K562 (cell line): ENCODE data around the gene RPL22. TPM values are rescaled to one million over a fixed set of nuclear protein-coding genes. Genes with fewer than 3 reads are reported as not detected.

Source experiments
- ATAC-seq: fragments of 200-7000 bp; cut with Tn5 transposase; 3 replicates; pipeline ENCODE4 v1.9.1; 2020; ENCODE audit warnings: moderate library complexity
- BruUV-seq: library from RNA; stranded (reverse); fragments of 400-500 nt; replicated peaks from 2 replicates; lab custom pipeline; 2021; lab: Mats Ljungman, UMichigan
- CTCF ChIA-PET: fragments of 300-600 bp; formaldehyde crosslinking; extraction: SDS; loops from one replicate; lab custom pipeline; 2021; ENCODE audit warnings: low intra/inter-chr PET ratio; lab: Yijun Ruan, JAX
- POLR2A ChIA-PET: fragments of 300-600, 350-650 bp; sonication (Branson Sonifier 250); formaldehyde crosslinking; extraction: SDS; loops from one replicate; lab custom pipeline; 2021; ENCODE audit warnings: antibody characterized with exemption, inconsistent platforms; lab: Yijun Ruan, JAX
- DNase-seq, 4 experiments: peaks; one replicate each; pipeline versions ENCODE4 v3.0.0 to v3.0.0-alpha.2; 2011 to 2018; ENCODE audit warnings: low spot score in 3 of 4, mixed read lengths in 3 of 4; ENCODE audit errors: extremely low read depth in 1 of 4
- FAIRE-seq: peaks from 2 replicates; lab custom pipeline; 2011; peaks lifted over from hg19 to GRCh38; lab: Jason Lieb, UNC
- H2AFZ ChIP-seq: 2 replicates; pipeline ENCODE4 v1.6.0; 2011; ENCODE audit warnings: low read depth, low read length, control low read depth, inconsistent platforms
- H3K27ac ChIP-seq: fragments of 200-600 bp; 3 replicates; pipeline ENCODE4 v1.8.0; 2011; ENCODE audit warnings: low read depth, mild to moderate bottlenecking, control low read depth, inconsistent platforms, low read length, moderate library complexity, mixed read lengths; ENCODE audit errors: extremely low read depth
- H3K27me3 ChIP-seq, 2 experiments: fragments of 300-600 bp in 1 of 2; 2 replicates in 1 of 2; 3 replicates in 1 of 2; pipeline versions ENCODE4 v1.6.0 to v1.8.0; 2011; ENCODE audit warnings: inconsistent platforms in 2 of 2, low read length in 2 of 2, mild to moderate bottlenecking in 1 of 2, mixed read lengths in 1 of 2, moderate library complexity in 1 of 2; ENCODE audit not compliant: control insufficient read depth in 2 of 2, insufficient read depth in 2 of 2
- H3K36me3 ChIP-seq: fragments of 300-600 bp; 3 replicates; pipeline ENCODE4 v1.8.0; 2011; ENCODE audit warnings: mild to moderate bottlenecking, low read length, inconsistent platforms; ENCODE audit not compliant: control insufficient read depth, insufficient read depth
- H3K4me1 ChIP-seq, 2 experiments: fragments of 200-600 bp in 1 of 2; replicated peaks in 1 of 2; 2 replicates in 1 of 2; 3 replicates in 1 of 2; pipeline versions ENCODE4 v1.5.1 to v1.8.0; 2011; ENCODE audit warnings: inconsistent platforms in 2 of 2, low read length in 2 of 2, mild to moderate bottlenecking in 1 of 2, mixed read lengths in 1 of 2, moderate library complexity in 1 of 2; ENCODE audit not compliant: control insufficient read depth in 2 of 2, insufficient read depth in 2 of 2
- H3K4me2 ChIP-seq: 2 replicates; pipeline ENCODE4 v1.6.1; 2011; ENCODE audit warnings: low read length, control low read depth, inconsistent platforms, mixed read lengths; ENCODE audit not compliant: insufficient read depth
- H3K4me3 ChIP-seq: fragments of 200-600 bp; sonication (generic), shearing (Covaris generic); 2 replicates; pipeline ENCODE4 v1.5.1; 2016; ENCODE audit warnings: control low read depth, inconsistent platforms
- H3K79me2 ChIP-seq: fragments of 200-600 bp; 3 replicates; pipeline ENCODE4 v1.8.0; 2011; ENCODE audit warnings: low read length, inconsistent platforms; ENCODE audit not compliant: control insufficient read depth, insufficient read depth
- H3K9ac ChIP-seq, 2 experiments: 2 replicates each; pipeline versions ENCODE4 v1.6.0 to v1.6.1; 2011; ENCODE audit warnings: low read depth in 2 of 2, low read length in 2 of 2, control low read depth in 1 of 2, inconsistent platforms in 1 of 2, mild to moderate bottlenecking in 1 of 2, mixed read lengths in 1 of 2; ENCODE audit not compliant: insufficient read depth in 1 of 2
- H3K9me1 ChIP-seq: one replicate; pipeline ENCODE4 v1.6.0; 2011; ENCODE audit warnings: inconsistent platforms, mild to moderate bottlenecking, low read length, moderate library complexity; ENCODE audit not compliant: control insufficient read depth, insufficient read depth
- H3K9me3 ChIP-seq: replicated peaks from 2 replicates; pipeline ENCODE4 v1.5.1; 2011; ENCODE audit warnings: low read depth, low read length, inconsistent platforms; ENCODE audit not compliant: control insufficient read depth, insufficient read depth
- H4K20me1 ChIP-seq: replicated peaks from 2 replicates; pipeline ENCODE4 v1.6.1; 2011; ENCODE audit warnings: low read length, inconsistent platforms, mixed read lengths; ENCODE audit not compliant: control insufficient read depth, insufficient read depth
- ELF1 ChIP-seq: fragments of 200-800 bp; sonication (Bioruptor generic); IDR thresholded peaks from 2 replicates; pipeline ENCODE4 v1.6.1; 2016; ENCODE audit warnings: missing genetic modification characterization, missing compliant biosample characterization
- HNRNPH1 ChIP-seq: fragments of 200-400 bp; formaldehyde crosslinking; optimal IDR thresholded peaks from 2 replicates; pipeline ENCODE3; 2017; ENCODE audit warnings: low read depth, mild to moderate bottlenecking, low read length, moderate library complexity
- ZBTB7A ChIP-seq: IDR thresholded peaks from 2 replicates; pipeline ENCODE4 v1.6.1; 2011; ENCODE audit warnings: low read depth, mild to moderate bottlenecking, low read length, moderate library complexity, borderline replicate concordance; ENCODE audit not compliant: control insufficient read depth
- ZNF395 ChIP-seq: fragments of 200-800 bp; sonication (Bioruptor generic); IDR thresholded peaks from 2 replicates; pipeline ENCODE4 v1.6.1; 2017; ENCODE audit warnings: missing genetic modification characterization, missing compliant biosample characterization
- WGBS: fragments of 100-300 bp; shearing (Covaris generic); methylation state at CpG from one replicate; pipeline ENCODE4 v1.1.6; 2016; ENCODE audit warnings: low coverage, mixed read lengths; ENCODE audit not compliant: insufficient coverage; ENCODE audit errors: missing lambda C conversion rate; 5-methylcytosine and 5-hydroxymethylcytosine counted together
- in situ Hi-C: fragments of 300-500 bp; cut with MboI; formaldehyde crosslinking; loops from 4 replicates; pipeline ENCODE4 v1.15.0; 2018; ENCODE audit warnings: inconsistent platforms, mixed read lengths
- intact Hi-C: fragments of 100-400 bp; cut with micrococcal nuclease; formaldehyde crosslinking; loops from 2 replicates; pipeline ENCODE4 v1.14.2; 2022
- polyA plus RNA-seq, 8 experiments: library from polyadenylated mRNA; depleted of rRNA in 4 of 8; stranded (reverse) in 5 of 8; unstranded in 3 of 8; fragments of >200 nt; fragmentation: Nextera tagmentation in 2 of 8; fragmentation: Illumina TruSeq in 1 of 8; extraction: Ambion mirVana in 2 of 8; extraction: Trizol in 1 of 8; gene quantifications; 2 replicates each; pipeline versions ENCODE4 v1.2.1 to v1.2.3, GENCODE V29; 2011 to 2014; ENCODE audit warnings: inconsistent platforms in 1 of 8, missing spikeins in 1 of 8
- total RNA-seq, 7 experiments: library from RNA; depleted of rRNA in 6 of 7; stranded (reverse); fragments of >200 nt in 6 of 7; fragmentation: Illumina TruSeq in 2 of 7; extraction: Trizol in 2 of 7; gene quantifications; 2 replicates each; pipeline versions ENCODE4 v1.2.1 to v1.2.3, GENCODE V29; 2011 to 2021; ENCODE audit warnings: low replicate concordance in 1 of 7

Gene RPL22
- total and polyA plus RNA-seq, 9 of the 15 experiments (the other 6 are each of a cell fraction or from before 2014, with no cell fraction given): 467 to 1,165 (median 607) TPM

GRCh38 chr1:6154525-6155319 is 44.7 kb downstream of the RPL22 start:
- DNase-seq (no peak), FAIRE-seq (no peak), ATAC-seq (no peak)
- H3K27ac ChIP-seq: no peak overlapping the region
- no peak overlapping the region for H3K9ac ChIP-seq
- H3K4me2 ChIP-seq: no peak overlapping the region
- WGBS: 17% methylated on average over 26 of the region's 26 CpGs
- H3K27me3 ChIP-seq: peaks cover 32 to 84% of the 10 kb centered on the region in 2 experiments; a peak in 4 of 5 replicates
- intact Hi-C loops (no loop called here), in situ Hi-C loops (no loop called here)
- no peaks in the 10 kb centered on the region for H3K9me1 ChIP-seq
- BruUV-seq: no TSS peak
- H3K79me2 ChIP-seq: no peaks in the 10 kb centered on the region
- H2AFZ ChIP-seq: no peak overlapping the region
- CTCF ChIA-PET: no interaction called here
- TF ChIP-seq ELF1 (tag) (no peak), ZBTB7A (0 out of 2 replicates have a peak, but pooled peaks have one; percentile 15), ZNF395 (CRISPR knock-in tag) (no peak), HNRNPH1 (no peak)
- TF ChIP-seq, all 486 proteins: peak for 1
- POLR2A ChIA-PET: interaction anchor here (1.0 kb wide), 1 partner anchor 10 kb away, joined by 3 read pairs; no protein-coding TSS in a partner anchor
- Histone ChIP-seq H3K4me1 (peaks cover 0 to 14% of the 10 kb centered on the region in 2 experiments; a peak in 2 of 5 replicates), H3K36me3 (no peaks in the 10 kb centered on the region), H3K4me3 (no peak overlapping the region), H4K20me1 (peaks cover 24% of the 10 kb centered on the region; the same call in 1 of the 2 replicates), H3K9me3 (no peaks in the 10 kb centered on the region)
